Renal pelvis (tissue), 4 donors: Measurements from ENCODE around the gene ABCA1. TPM values are rescaled to one million over a fixed set of nuclear protein-coding genes. Genes with fewer than 3 reads are reported as not detected.

Source experiments
- DNase-seq: peaks from one replicate; pipeline ENCODE4 v3.0.0-alpha.2; 2013
- polyA plus RNA-seq, 3 donors: library from polyadenylated mRNA; unstranded; fragments of 120-200 nt; gene quantifications; one replicate each; pipeline ENCODE4 v1.2.1, GENCODE V29; 2013; ENCODE audit not compliant: insufficient read length in 3 of 3

Gene ABCA1
- polyA plus RNA-seq, 3 donors: 8.6 to 11.0 (median 9.1) TPM

DNA sequence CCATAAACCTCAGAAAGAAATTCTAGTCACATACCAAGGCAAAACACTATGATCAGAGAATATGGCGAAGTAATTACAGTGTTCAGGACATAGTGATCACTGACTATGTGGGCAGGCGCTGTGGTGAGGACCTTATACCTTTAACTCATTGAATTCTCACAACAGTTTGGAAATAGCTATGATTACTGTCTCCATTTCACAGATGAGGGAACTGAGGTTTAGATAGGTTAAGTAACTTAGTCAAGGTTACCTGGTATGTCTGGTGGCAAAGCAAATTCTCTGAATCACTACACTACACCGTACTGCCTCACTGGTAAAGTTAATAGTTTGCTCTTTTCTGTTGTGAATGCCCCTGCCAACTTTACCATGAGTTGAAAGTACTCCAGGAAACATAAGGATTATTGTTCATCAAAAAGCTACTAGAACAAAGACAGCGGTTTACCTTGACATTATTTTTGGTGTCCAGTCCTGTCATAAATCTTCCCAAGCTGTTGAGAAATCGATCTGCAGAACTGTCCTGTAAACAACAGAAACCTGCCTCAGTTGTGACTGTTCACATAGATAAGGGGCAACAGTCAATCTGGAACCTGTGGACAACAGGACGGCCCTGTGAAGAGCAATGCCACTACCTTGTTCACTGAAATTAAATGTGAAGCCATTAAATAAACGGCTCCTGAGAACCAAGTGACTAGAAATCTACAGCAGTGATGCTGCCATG lies 127.7 kb downstream of the ABCA1 start:
- no peak for DNase-seq

DNA sequence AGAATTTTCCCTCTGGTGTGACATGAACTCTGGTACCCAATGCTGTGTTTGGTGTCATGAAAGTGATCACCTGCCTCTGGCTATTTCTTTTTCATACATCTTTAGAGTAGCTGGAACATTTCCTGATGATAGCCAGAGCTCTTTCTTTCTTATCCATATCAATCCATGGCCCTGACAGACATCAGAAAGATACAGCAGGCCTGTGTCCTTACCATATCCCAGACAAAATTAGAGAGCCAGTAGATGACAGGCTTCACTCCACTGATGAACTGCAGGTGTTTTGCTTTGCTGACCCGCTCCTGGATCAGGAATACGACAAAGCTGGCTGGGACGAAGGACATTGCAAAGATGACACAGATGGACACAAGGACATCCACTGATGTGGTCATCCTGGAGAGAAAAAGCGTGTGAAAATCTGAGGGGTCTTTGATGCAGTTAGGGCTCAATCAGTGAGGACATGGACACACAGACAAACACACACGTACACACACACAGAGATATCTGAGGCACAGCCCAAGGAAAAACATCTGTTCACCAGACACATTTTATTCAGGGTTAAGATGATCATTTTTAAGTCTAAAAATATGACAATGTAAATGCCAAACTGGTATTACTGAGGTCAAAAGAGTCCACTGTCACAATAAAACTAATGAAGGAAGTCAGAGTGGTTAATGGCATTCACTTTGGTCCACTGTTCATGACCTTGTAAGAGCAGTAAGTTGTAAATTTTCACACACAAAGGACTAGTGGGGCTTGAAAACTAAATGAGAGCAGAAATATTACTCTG lies 129.6 kb downstream of the ABCA1 start:
- DNase-seq: no peak

DNA sequence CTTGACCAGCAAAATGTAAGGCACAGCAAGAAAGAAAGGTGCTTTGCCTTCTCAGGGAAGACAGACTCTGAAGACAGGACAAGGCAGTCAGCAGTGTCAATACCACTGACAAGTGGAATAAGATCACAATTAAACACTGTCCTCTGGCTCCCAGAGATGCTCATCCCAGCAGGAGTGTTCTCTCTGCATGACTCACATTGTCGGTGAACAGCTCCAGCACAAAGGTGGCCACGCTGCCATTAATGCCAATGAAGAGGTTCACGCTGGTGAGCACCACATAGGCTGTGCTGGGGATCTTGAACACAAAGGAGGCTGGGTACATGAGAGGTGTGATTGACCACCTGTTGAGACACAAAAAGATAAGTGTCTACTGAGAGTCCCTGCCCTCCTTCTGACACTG lies 132.1 kb downstream of the ABCA1 start:
- no peak for DNase-seq

DNA sequence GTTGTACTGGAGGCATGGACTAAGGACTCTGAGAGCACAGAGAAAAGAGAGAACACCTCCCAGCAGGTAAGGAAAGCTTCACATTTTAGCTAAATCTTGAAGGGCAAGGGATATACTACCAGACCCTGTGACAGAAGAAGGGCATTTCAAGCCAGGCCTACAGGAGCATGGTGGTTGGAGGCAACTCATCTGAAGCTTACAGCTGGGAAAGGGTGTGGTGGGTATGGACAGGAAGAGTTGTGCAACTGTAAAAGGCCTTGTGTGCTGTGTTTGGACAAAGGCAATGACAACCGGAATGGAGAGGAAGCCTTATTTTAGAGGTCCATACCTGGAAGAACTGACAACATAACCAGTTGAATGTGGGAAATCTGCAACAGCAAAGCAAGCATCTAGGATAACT lies 132.9 kb downstream of the ABCA1 start:
- no peak for DNase-seq

DNA sequence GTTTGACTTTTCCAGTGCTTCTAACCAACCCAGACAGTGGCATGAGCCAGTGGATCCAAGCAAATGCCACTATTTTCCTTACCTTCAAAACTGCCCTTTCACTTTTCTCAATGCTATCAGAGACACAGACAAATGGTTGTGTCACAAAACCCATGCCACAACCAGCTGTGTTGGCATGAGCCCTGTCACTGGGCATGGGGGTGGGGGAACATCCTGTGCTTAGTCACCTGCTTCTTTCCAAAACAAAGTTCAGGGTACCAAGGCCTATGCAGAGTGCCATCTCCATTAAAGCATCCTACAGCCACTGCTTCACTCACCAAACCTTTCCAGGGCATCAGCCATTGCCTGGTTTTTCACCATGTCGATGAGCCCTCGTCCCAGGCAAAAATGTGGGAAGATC lies 133.9 kb downstream of the ABCA1 start:
- DNase-seq: no peak

DNA sequence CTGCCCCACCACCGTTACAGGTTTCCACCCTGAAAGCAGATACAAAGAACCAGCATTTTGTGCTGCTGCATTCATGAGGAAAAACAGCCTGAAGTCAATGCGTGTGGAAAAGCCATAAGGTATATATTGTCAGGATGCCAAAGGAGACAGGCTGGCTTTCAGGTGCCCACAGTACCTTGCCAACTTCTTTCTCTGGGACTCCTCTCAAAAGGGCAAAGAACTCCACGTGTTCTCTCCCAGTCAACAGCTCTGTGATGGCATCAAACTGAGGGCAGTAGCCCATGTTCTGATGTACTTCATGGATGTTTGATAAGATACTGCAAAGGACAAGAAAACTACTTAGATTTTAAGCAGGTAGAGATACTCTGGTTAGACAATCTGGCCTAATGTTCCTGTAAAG lies 139.7 kb downstream of the ABCA1 start:
- DNase-seq: no peak

DNA sequence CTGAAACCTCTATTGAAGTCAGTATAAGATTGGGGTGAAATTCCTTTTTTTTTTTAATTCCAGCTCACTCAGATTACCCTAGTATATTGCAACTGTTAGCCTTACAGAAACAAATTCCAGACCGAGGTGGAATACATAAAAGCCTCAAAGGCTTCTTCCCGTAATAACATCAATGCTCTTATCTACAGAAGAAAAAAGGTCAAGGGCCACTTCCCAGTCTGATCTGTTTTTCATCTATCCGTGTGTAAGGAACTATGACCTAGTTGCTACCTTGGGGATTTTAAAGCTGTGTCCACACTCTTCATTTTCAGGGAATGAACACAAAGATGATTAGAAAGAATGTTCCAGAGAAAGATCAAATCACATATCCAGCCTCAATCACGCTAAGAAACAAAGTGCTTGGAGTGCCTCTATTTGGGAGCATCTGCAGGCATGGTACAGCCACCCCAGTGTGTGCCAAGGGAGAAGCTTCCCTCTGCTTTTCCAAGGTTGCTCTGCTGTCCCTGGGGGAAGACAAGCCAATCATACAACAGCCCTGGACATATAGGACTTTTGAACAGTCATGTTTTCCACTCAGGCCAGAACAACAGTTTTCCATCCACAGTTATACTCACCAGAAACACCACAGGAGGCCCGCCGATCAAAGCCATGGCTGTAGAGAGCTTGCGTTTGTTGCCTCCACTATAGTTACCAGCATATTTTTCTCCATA lies 140.5 kb downstream of the ABCA1 start:
- no peak for DNase-seq

DNA sequence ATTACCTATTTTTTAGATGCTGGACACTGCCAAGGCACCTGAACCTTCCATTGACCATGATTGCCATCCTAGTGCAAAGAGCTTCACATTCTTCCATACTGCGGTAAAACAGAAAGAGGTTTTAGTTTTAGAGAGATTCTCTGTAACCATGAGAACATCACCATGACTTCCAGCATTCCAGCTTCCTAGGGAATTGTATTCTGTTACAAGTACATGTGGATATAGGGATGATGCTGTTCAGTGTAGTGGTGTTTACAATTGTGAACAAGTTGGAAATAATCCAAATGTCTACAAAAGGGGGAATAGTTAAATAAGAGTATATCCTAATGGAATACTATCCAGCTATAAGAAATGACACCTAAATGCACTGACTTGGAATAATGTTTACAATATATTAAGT lies 141.7 kb downstream of the ABCA1 start:
- no peak for DNase-seq

DNA sequence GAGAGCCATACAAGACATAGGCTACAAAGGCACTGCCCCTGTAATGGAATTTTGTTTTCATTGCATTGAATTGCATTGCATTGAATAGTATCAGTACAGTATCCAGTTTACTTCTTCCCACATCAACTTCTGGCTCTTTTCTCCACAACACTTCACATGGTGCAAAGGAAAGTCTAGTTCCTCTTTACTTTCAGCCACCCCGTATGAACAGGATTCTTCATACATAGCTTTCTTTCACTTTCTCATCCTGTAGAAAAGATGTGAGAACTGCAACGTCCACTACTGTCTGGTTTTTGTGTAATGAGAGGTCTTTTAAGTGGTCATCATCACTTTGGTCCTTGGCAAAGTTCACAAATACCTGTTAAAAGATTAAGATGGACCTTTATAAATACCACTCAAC lies 143.9 kb downstream of the ABCA1 start:
- no peak for DNase-seq

DNA sequence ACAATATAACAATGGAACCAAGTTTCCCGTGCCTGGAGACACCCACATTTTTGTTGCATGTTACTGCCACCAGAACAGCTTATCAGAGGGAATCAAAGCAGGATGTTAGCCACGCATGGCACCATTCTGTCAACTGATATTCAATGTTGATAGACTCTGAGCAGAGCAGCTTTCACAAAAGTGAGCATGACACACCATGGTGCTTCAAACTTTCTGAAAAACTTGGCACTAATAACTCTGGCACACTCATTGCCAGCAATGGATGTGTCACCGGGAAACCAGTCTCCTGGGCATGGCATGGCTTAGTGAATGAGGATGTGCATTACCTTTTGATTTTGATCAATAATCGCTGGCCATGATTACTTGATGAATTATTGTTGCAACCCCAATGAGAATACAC lies 144.4 kb downstream of the ABCA1 start:
- DNase-seq: no peak

DNA sequence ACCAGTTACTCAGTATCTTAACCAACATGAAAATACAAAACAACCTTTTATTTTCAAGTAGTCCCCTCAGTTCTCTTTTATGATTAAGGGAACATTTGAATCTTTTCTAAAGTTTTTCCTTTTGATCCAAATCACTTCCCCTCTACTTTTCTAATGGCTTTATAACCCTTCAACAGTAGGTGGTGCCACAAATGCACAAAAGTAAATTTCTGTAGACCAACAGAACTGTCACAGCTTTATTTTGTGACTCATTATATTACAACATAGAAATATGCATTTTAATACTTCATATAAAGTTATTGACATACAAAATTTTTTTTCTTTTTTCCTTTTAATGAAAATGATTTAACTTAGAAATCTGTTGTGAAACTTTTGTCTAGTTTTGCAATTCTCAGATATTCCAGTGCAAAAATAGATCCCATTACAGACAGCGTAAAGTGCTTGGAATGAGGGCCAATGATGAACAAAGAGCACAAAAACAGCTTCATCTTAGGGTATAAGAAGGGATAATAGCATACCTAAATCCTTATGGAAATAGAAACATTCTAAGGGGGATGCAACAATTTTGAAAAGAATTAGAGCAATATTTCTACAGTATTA lies 147.1 kb downstream of the ABCA1 start:
- peak; percentile 16 for DNase-seq

DNA sequence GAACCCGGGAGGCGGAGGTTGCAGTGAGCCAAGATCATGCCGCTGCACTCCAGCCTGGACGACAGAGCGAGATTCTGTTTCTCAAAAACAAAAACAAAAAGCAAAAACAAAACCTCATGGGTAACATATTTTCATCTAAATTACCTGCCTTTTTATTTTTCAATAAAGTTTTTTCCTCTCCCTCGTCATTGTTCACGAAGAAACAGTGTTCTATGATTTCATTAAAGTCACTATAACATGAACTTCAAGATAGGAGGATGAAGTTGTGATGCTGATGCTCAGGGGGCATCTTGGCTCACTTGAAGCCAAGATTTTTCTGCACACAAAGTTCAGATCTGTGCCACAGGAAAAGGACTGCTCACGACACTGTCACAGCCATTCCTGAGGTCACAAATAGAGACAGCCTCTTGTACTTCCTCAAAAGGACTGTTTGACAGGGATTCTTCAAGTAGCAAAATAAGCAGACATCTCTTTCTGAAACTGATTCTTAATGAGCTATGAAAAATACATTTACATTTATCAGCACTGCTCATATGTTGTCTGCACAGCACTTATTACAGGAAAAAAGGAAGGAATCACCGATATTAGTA lies 147.9 kb downstream of the ABCA1 start:
- DNase-seq: no peak

DNA sequence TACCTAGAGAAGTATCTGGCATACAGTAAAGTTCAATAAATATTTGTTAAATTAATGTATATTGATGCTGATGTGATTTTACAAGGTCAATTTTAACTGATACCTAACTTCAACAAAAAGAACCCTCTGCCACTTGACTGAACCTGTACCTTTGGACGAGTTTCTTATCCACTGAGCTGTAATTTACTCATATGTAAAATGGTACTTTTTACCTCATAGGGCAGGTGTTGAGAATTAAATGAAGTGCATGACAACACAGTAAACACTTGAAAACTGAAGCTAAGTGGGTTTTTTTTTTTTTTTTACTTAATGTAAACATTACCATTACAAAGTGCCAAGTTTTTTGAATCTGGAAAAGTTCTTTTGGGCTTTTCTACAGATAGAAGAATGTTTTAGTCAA lies 148.6 kb downstream of the ABCA1 start:
- DNase-seq: no peak

DNA sequence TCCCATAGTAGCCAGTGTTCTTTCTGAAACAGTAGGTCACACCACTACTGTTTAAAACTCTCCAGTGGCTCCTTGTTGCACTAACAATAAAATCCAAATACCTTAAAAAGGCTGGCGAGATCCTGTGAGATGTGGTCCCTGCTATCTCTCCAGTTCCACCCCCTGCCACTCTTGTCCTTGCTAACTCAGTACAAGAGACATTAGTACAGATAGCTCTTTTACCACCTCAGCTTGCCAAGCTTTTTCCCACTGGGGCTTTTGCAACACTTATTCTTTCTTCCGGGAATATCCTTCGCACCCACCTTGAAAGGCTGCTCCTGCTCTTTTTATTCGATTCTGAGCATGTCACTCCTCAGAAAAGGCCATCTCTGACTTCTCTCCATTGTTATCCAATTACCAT lies 149.2 kb downstream of the ABCA1 start:
- no peak for DNase-seq

DNA sequence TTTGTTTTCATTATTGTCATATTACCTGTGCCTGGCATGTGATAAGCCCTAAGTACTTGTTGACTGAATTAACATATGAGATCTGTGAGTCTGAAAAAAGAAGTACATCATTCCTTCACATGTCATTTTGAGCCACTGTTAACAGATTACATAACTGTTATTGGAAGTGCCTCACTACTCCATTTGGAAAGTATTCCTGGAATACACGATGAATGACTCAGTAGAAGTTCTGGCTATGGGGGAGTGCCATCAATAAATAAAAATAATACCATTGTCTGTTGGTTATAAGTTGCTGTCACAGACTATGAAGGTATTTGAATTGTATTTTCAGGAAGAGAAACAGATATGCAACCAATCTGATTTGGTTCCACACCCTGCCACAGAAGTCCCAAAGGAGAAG lies 151.2 kb downstream of the ABCA1 start:
- DNase-seq: no peak

DNA sequence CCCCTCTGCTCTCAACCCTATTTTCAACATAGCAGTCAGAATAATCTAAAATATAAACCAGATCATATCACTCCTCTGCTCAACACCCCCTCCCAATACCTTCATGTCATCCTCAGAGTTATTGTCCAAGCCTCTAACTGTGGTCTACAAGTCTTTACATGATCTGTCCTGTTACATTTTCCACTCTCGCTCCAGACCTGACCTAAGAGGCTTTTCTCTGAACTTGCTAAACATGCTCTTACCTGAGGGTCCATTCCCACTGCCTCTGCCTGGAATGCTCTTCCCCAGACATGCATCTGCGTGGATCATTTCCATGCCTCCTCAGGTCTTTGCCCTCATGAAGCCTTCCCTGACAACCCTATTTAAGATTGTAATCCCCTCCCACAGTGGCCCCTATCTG lies 152.0 kb downstream of the ABCA1 start:
- no peak for DNase-seq

DNA sequence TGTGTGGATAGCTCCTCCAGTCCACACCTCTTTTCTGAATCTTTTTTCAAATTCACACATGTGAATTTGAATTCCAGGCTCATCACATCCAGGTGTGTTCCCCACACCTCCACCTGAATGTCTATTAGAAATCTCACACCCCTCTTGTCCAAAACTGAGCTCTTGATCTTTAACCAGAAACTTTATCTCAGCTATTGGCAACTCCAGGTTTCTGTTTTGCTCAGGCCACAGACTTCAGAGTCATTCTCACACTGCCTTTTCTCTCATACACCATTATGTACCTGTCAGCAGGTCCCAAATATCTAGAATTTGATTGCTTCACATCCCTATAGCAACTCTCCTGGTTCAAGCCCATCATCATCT lies 152.4 kb downstream of the ABCA1 start:
- DNase-seq: no peak

DNA sequence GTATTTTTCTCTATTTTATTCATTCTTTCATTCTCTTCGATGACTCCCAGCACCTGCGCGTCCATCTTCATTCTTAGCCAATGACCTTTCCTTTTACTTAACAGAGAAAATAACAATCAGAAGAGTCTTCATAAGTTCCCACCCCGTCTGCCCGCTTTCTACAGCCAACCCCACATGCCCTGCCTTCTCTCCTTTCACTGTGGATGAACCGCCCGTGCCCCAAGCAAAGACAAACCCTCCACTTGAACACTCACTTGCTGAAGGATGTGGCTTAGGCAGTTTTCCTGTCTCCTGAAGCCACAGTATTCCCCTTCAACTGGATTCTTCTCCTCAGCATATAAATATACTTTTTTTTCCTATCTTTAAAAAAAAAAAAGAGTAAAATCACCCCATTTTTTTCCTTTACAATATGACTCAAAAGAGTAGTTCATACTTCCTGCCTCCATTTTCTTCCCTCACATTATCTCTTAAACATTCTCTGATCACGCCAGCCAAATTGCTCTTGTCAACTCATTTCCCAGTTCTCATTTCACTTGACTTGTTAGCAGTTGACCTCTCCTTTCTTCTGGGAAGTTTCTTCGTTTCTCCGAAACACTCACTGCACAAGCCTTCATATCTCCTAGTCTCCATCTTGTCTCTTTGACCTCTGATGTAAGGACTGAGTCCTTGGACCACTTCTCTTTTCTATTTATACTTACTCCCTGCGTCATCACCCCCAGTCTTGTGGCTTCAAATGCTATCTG lies 153.0 kb downstream of the ABCA1 start:
- DNase-seq: no peak

DNA sequence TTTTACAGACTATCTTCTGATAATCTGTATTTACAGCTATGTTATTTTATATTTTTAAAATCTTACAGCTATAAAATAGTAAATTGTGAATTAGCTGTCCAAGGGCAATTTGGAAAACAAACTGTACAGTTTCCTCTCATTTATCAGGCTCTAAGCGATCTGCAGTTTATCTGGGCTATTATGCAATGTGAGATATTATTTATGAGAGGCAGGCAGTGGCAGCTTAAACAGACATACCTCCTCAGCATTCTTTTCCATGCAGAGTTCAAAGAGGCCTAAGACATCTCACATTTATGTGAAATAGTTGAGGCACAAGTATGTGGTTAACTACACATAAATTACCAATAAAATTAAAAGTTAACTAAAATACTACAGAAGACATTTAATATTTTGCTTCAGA lies 153.8 kb downstream of the ABCA1 start:
- no peak for DNase-seq

DNA sequence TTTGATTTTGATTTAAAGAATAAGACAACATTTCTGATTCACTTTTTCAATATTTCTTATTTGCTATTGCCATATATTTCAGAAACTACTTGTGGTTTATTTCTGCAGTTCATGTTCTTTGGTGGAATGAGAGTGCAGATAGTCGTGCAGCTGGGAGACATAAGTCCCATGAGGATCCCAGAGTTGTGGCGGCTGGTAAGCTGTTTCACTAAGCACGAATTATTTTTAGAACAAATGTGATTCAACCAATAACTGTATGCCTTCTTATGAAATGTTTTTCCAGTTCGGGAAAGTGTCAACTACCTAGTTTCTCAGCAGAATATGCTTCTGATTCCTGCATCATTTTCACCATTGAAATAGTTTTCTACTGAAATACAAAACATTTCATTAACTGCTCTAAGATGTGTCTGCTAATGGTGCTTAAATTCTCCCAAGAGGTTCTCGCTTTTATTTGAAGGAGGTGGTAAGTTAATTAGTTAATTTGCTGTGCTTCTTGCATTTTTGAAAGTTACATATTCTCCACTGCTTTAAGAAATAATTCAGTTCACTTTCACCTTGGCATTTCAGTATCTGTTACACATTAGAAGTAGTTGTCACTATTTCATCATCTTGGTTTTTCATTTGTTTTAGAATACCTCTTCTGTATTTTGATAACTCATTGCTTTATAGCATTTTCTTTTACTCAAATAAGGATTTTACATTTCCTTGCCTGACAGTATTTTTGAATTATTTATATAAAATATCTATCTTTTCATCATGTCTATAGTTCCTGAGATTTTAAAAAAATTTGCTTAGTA lies 155.0 kb downstream of the ABCA1 start:
- DNase-seq: no peak

DNA sequence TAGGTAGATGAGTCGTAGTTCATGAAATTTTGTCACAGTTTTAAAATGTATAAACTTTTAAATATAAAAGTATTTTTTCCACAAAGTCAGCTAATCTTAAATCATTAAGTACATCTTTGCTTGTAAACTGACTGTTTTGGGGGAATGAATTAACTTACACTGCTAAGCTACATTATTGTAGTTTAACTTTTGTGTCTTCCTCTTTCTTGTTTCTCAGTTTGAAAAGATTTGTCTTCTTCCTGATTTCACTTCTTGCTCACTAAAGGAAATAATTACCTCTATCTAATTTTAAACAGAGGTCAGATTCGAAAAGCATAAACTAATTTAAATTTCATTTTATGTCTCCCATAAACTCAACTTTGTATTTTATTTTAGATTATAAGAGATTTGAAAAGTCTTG lies 158.3 kb downstream of the ABCA1 start:
- no peak for DNase-seq
